ENCODE results near the gene SLC22A16. TPM values are rescaled to one million over a fixed set of nuclear protein-coding genes. Genes with fewer than 3 reads are reported as not detected.
A peak's percentile ranks its signal among the peaks of the same experiment; 100 is the strongest.

SLC22A16 gene
- total and polyA plus RNA-seq, 4 donors: 0.08 to 22.5 TPM; not detected in 2

- 100% methylated on average over 1 of the region's 1 CpG for WGBS
- Histone ChIP-seq H3K27me3 (ENCODE audit: control insufficient read depth in 4 of 4, insufficient read depth in 4 of 4, low read length in 3 of 4) (no peaks in the 10 kb centered on the region), H3K4me1 (ENCODE audit: control insufficient read depth in 4 of 4, insufficient read depth in 4 of 4, low read length in 3 of 4) (no peaks in the 10 kb centered on the region), H3K27ac (ENCODE audit: low read depth in 1 of 2, low read length in 2 of 2) (no peak overlapping the region), H3K9me3 (ENCODE audit: control insufficient read depth in 4 of 4, low read length in 3 of 4) (no peaks in the 10 kb centered on the region), H3K36me3 (ENCODE audit: control insufficient read depth in 4 of 4, insufficient read depth in 3 of 4, low read depth in 1 of 4, low read length in 3 of 4) (no peaks in the 10 kb centered on the region), H3K4me3 (ENCODE audit: low read depth in 1 of 3, low read length in 3 of 3) (no peak overlapping the region), H3K9ac (ENCODE audit: low read depth in 1 of 2, low read length in 2 of 2) (no peak overlapping the region)
- TF ChIP-seq NR2F2 (IDR thresholded peaks at IDR 0.05): no peak
- peak; percentile 16 for DNase-seq (ENCODE audit: low spot score)
These were observed 10.3 kb upstream of the SLC22A16 start for GRCh38 chr6:110486756-110487155.

DNA sequence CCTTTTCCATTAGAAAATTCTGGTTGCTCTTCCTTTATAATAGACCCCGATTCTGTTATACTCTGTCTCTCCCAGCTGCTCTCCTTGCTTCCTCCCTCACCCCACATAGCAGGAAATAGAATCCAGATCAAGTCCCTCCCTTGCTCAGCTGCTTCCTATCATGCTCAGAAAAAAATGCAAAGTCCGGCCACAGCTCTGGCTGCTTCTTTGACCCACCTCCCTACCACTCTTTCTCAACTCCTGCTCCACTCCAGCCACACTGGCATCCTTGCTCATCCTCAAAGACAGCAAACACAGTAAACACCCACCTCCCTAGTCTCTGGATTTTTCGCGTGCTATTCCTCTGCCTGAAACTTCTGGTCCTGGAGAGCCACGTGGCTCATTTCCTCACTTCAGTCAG, 9.1 kb upstream of the SLC22A16 start:
- DNase-seq (ENCODE audit: low spot score): peak; percentile 9
- no peaks in the 10 kb centered on the region for H3K4me1 ChIP-seq (ENCODE audit: control insufficient read depth in 4 of 4, insufficient read depth in 4 of 4, low read length in 3 of 4)
- no peak overlapping the region for H3K4me3 ChIP-seq (ENCODE audit: low read depth in 1 of 3, low read length in 3 of 3)
- H3K9ac ChIP-seq (ENCODE audit: low read depth in 1 of 2, low read length in 2 of 2): no peak overlapping the region
- H3K27ac ChIP-seq (ENCODE audit: low read depth in 1 of 2, low read length in 2 of 2): no peak overlapping the region
- TF ChIP-seq NR2F2 (IDR thresholded peaks at IDR 0.05) (no peak), JUND (IDR thresholded peaks at IDR 0.05) (no peak), GABPA (IDR thresholded peaks at IDR 0.05 in 1 of 2, conservative IDR thresholded peaks at IDR 0.05 in 1 of 2) (no peak), FOXA2 (IDR thresholded peaks at IDR 0.05) (no peak), REST (IDR thresholded peaks at IDR 0.05) (no peak), TAF1 (conservative IDR thresholded peaks at IDR 0.05) (no peak), MAX (IDR thresholded peaks at IDR 0.05) (no peak), RXRA (IDR thresholded peaks at IDR 0.05) (no peak), RAD21 (IDR thresholded peaks at IDR 0.05) (no peak), HNF4G (IDR thresholded peaks at IDR 0.05) (no peak), HNF4A (conservative IDR thresholded peaks at IDR 0.05) (no peak), CTCF (IDR thresholded peaks at IDR 0.05; ENCODE audit: low read depth, low read length, missing input control) (no peak), EGR1 (IDR thresholded peaks at IDR 0.05; ENCODE audit: low read depth in 2 of 2) (no peak), FOXA1 (IDR thresholded peaks at IDR 0.05) (no peak)
- WGBS: 69% methylated on average over 5 of the region's 5 CpGs
- no peaks in the 10 kb centered on the region for H3K27me3 ChIP-seq (ENCODE audit: control insufficient read depth in 4 of 4, insufficient read depth in 4 of 4, low read length in 3 of 4)
- H3K36me3 ChIP-seq (ENCODE audit: control insufficient read depth in 4 of 4, insufficient read depth in 3 of 4, low read depth in 1 of 4, low read length in 3 of 4): no peaks in the 10 kb centered on the region
- H3K9me3 ChIP-seq (ENCODE audit: control insufficient read depth in 4 of 4, low read length in 3 of 4): no peaks in the 10 kb centered on the region

DNA sequence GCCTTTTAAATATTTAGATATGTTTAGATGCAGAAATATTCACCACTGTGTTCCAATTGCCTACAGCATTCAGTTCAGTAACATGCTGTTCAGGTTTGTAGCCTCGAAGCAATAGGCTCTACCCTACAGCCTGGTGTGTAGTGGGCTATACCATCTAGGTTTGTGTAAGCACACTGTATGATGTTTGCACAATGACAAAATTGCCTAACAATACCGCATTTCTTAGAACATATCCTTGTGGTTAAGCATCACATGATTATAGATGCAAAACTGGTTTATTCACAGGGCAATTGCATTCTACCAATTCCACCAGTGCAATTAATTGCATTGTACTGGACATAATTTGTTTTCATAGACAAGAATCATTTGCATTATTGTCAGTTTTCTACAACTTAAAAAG, 7.9 kb upstream of the SLC22A16 start:
- no peaks in the 10 kb centered on the region for H3K27me3 ChIP-seq (ENCODE audit: control insufficient read depth in 4 of 4, insufficient read depth in 4 of 4, low read length in 3 of 4)
- H3K9ac ChIP-seq (ENCODE audit: low read depth in 1 of 2, low read length in 2 of 2): no peak overlapping the region
- DNase-seq (ENCODE audit: low spot score): no peak
- no peaks in the 10 kb centered on the region for H3K36me3 ChIP-seq (ENCODE audit: control insufficient read depth in 4 of 4, insufficient read depth in 3 of 4, low read depth in 1 of 4, low read length in 3 of 4)
- H3K4me1 ChIP-seq (ENCODE audit: control insufficient read depth in 4 of 4, insufficient read depth in 4 of 4, low read length in 3 of 4): no peaks in the 10 kb centered on the region
- 63% methylated on average over 2 of the region's 2 CpGs for WGBS
- no peak overlapping the region for H3K4me3 ChIP-seq (ENCODE audit: low read depth in 1 of 3, low read length in 3 of 3)
- no peaks in the 10 kb centered on the region for H3K9me3 ChIP-seq (ENCODE audit: control insufficient read depth in 4 of 4, low read length in 3 of 4)
- no peak overlapping the region for H3K27ac ChIP-seq (ENCODE audit: low read depth in 1 of 2, low read length in 2 of 2)
- TF ChIP-seq, protein P1, sequence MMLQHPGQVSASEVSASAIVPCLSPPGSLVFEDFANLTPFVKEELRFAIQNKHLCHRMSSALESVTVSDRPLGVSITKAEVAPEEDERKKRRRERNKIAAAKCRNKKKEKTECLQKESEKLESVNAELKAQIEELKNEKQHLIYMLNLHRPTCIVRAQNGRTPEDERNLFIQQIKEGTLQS (IDR thresholded peaks at IDR 0.05): no peak
- TF ChIP-seq RAD21 (IDR thresholded peaks at IDR 0.05): no peak
- no peak for TF ChIP-seq SP1 (IDR thresholded peaks at IDR 0.05)
- no peak for TF ChIP-seq FOXA2 (IDR thresholded peaks at IDR 0.05)
- TF ChIP-seq JUND (IDR thresholded peaks at IDR 0.05): no peak
- TF ChIP-seq REST (IDR thresholded peaks at IDR 0.05): no peak
- TF ChIP-seq HNF4G (IDR thresholded peaks at IDR 0.05): no peak
- no peak for TF ChIP-seq FOXA1 (IDR thresholded peaks at IDR 0.05)
- no peak for TF ChIP-seq TAF1 (conservative IDR thresholded peaks at IDR 0.05)
- no peak for TF ChIP-seq NR2F2 (IDR thresholded peaks at IDR 0.05)
- TF ChIP-seq MAX (IDR thresholded peaks at IDR 0.05): no peak
- no peak for TF ChIP-seq EGR1 (IDR thresholded peaks at IDR 0.05; ENCODE audit: low read depth in 2 of 2)
- TF ChIP-seq HNF4A (conservative IDR thresholded peaks at IDR 0.05): no peak
